ENCODE data around the gene TUBGCP6. TPM values are rescaled to one million over a fixed set of nuclear protein-coding genes. Genes with fewer than 3 reads are reported as not detected.

The TUBGCP6 gene
- total and polyA plus RNA-seq, 10 of the 15 experiments (the other 5 are each of a cell fraction or from before 2014, with no cell fraction given), result 0.74 to 41.4 (median 19.4) TPM

GRCh38 chr22:50190941-50191741 lies 53.7 kb downstream of the TUBGCP6 start (continued):
- TF ChIP-seq ZBTB4 (CRISPR knock-in tag; IDR thresholded peaks at IDR 0.05) (no peak), MLLT1 (IDR thresholded peaks at IDR 0.05) (no peak), ZBED1 (IDR thresholded peaks at IDR 0.05; ENCODE audit: borderline replicate concordance) (peak; percentile 39; the same call in 1 of the 2 replicates), ZNF687 (IDR thresholded peaks at IDR 0.05) (peak; percentile 55; the same call in 1 of the 2 replicates), HDAC6 (IDR thresholded peaks at IDR 0.05; ENCODE audit: unreplicated experiment) (peak; percentile 68), LARP7 (IDR thresholded peaks at IDR 0.05) (0 out of 2 replicates have a peak, but pooled peaks have one; percentile 13), TBL1XR1 (IDR thresholded peaks at IDR 0.05; ENCODE audit: low read depth, low read length) (peak; percentile 76; the same call in 1 of the 2 replicates), EP300 (IDR thresholded peaks at IDR 0.05; ENCODE audit: borderline replicate concordance in 1 of 2, control insufficient read depth in 1 of 2, low read depth in 2 of 2, low read length in 2 of 2) (peak; percentile 80 to 89; a peak in 3 of 4 replicates), MTA2 (IDR thresholded peaks at IDR 0.05; ENCODE audit: low read depth) (peak; percentile 43; the same call in 1 of the 2 replicates), PKNOX1 (IDR thresholded peaks at IDR 0.05) (peak; percentile 87), CBX5 (IDR thresholded peaks at IDR 0.05; ENCODE audit: low read depth) (no peak), POLR2A (IDR thresholded peaks at IDR 0.05; ENCODE audit: low read depth, low read length) (peak; percentile 62)
